GM23338 (cell line): Measurements from ENCODE around the gene CLRN2. TPM values are rescaled to one million over a fixed set of nuclear protein-coding genes. Genes with fewer than 3 reads are reported as not detected.
A peak's percentile ranks its signal among the peaks of the same experiment; 100 is the strongest.

Experiments used
- ATAC-seq: fragments of 200-7000 bp; cut with Tn5 transposase; 3 replicates; pipeline ENCODE4 v1.9.1; 2020
- DNase-seq: peaks from one replicate; pipeline ENCODE4 v3.0.0-alpha.2; 2015; ENCODE audit warnings: low spot score
- H2AFZ ChIP-seq: fragments of 200-600 bp; sonication (generic); 2 replicates; pipeline ENCODE4 v1.8.0; 2016; ENCODE audit warnings: antibody characterized with exemption, mild to moderate bottlenecking, moderate library complexity
- H3F3A ChIP-seq: fragments of 200-600 bp; sonication (generic); replicated peaks from 2 replicates; pipeline ENCODE4 v1.8.0; 2017; ENCODE audit warnings: antibody characterized with exemption, mixed run types, low read depth
- H3K27ac ChIP-seq: fragments of 200-600 bp; sonication (generic); 2 replicates; pipeline ENCODE4 v1.6.1; 2016; ENCODE audit warnings: low read depth
- H3K27me3 ChIP-seq: fragments of 200-600 bp; sonication (generic); 2 replicates; pipeline ENCODE4 v1.8.0; 2016; ENCODE audit warnings: mild to moderate bottlenecking, mixed run types, moderate library complexity; ENCODE audit not compliant: insufficient read depth
- H3K36me3 ChIP-seq: fragments of 200-600 bp; sonication (generic); 2 replicates; pipeline ENCODE4 v1.8.0; 2016; ENCODE audit warnings: mild to moderate bottlenecking; ENCODE audit not compliant: insufficient read depth
- H3K4me1 ChIP-seq: fragments of 200-600 bp; sonication (generic); 2 replicates; pipeline ENCODE4 v1.8.0; 2016; ENCODE audit warnings: mild to moderate bottlenecking, moderate library complexity; ENCODE audit not compliant: insufficient read depth
- H3K4me2 ChIP-seq: fragments of 200-600 bp; sonication (generic); 2 replicates; pipeline ENCODE4 v1.7.1; 2017; ENCODE audit warnings: mixed run types
- H3K4me3 ChIP-seq: fragments of 200-600 bp; sonication (generic); 2 replicates; pipeline ENCODE4 v1.6.1; 2016; ENCODE audit warnings: mixed run types
- H3K79me2 ChIP-seq: fragments of 200-600 bp; sonication (generic); replicated peaks from 2 replicates; pipeline ENCODE4 v1.8.0; 2017; ENCODE audit warnings: mild to moderate bottlenecking; ENCODE audit not compliant: insufficient read depth
- H3K9me2 ChIP-seq: fragments of 200-600 bp; sonication (generic); 2 replicates; pipeline ENCODE4 v1.8.0; 2017; ENCODE audit not compliant: insufficient read depth
- H4K20me1 ChIP-seq: fragments of 200-600 bp; sonication (generic); replicated peaks from 2 replicates; pipeline ENCODE4 v1.8.0; 2017; ENCODE audit warnings: mild to moderate bottlenecking; ENCODE audit not compliant: insufficient read depth
- H3K27ac Mint-ChIP-seq: 2 replicates; pipeline ENCODE4 v1.8.0; 2020; ENCODE audit warnings: inconsistent platforms, mild to moderate bottlenecking, moderate library complexity, mixed read lengths
- H3K27me3 Mint-ChIP-seq: 3 replicates; pipeline ENCODE4 v1.8.0; 2022; ENCODE audit warnings: low read depth, mild to moderate bottlenecking, moderate library complexity, mixed read lengths, inconsistent platforms; ENCODE audit not compliant: insufficient read depth, poor library complexity
- H3K36me3 Mint-ChIP-seq: 3 replicates; pipeline ENCODE4 v1.8.0; 2021; ENCODE audit warnings: low read depth, mild to moderate bottlenecking, inconsistent platforms, moderate library complexity, mixed read lengths
- H3K4me1 Mint-ChIP-seq: 3 replicates; pipeline ENCODE4 v1.8.0; 2020; ENCODE audit warnings: mild to moderate bottlenecking, inconsistent platforms, mixed read lengths
- H3K4me3 Mint-ChIP-seq: 3 replicates; pipeline ENCODE4 v1.8.0; 2021; ENCODE audit warnings: moderate library complexity, mild to moderate bottlenecking, inconsistent platforms, mixed read lengths
- H3K9me3 Mint-ChIP-seq: 3 replicates; pipeline ENCODE4 v1.8.0; 2020; ENCODE audit warnings: moderate library complexity, mild to moderate bottlenecking, inconsistent platforms, mixed read lengths
- CREB1 ChIP-seq: fragments of 250-450 bp; sonication (Bioruptor Pico); IDR thresholded peaks from 2 replicates; pipeline ENCODE4 v1.5.0; 2020; ENCODE audit warnings: low read depth, mild to moderate bottlenecking, moderate library complexity
- EZH2 ChIP-seq: fragments of 200-600 bp; sonication (generic); IDR thresholded peaks from one replicate; pipeline ENCODE4 v1.8.0; 2017; ENCODE audit warnings: antibody characterized with exemption, mild to moderate bottlenecking, low read depth; ENCODE audit not compliant: unreplicated experiment
- EZH2phosphoT487 ChIP-seq: fragments of 200-600 bp; sonication (generic); IDR thresholded peaks from one replicate; pipeline ENCODE4 v1.8.1; 2018; ENCODE audit warnings: antibody characterized with exemption; ENCODE audit not compliant: unreplicated experiment
- JUNB ChIP-seq: IDR thresholded peaks from one replicate; pipeline ENCODE4 v1.6.1; 2016; ENCODE audit warnings: antibody characterized with exemption; ENCODE audit not compliant: unreplicated experiment
- NANOG ChIP-seq: IDR thresholded peaks from 2 replicates; pipeline ENCODE4 v1.6.1; 2016; ENCODE audit warnings: antibody characterized with exemption, borderline replicate concordance
- POLR2AphosphoS5 ChIP-seq: IDR thresholded peaks from 2 replicates; pipeline ENCODE4 v1.6.1; 2016; ENCODE audit warnings: antibody characterized with exemption, low read depth
- STAT1 ChIP-seq: IDR thresholded peaks from one replicate; pipeline ENCODE4 v1.6.1; 2016; ENCODE audit warnings: antibody characterized with exemption; ENCODE audit not compliant: unreplicated experiment
- ZNF114 ChIP-seq: fragments of 250-450 bp; sonication (Bioruptor Pico); IDR thresholded peaks from 2 replicates; pipeline ENCODE4 v1.5.0; 2020; ENCODE audit warnings: mild to moderate bottlenecking, moderate library complexity
- ZNF331 ChIP-seq: fragments of 250-450 bp; sonication (Bioruptor Pico); IDR thresholded peaks from 2 replicates; pipeline ENCODE4 v1.5.0; 2020; ENCODE audit warnings: low read depth, mild to moderate bottlenecking, moderate library complexity
- ZNF462 ChIP-seq: fragments of 250-450 bp; sonication (Bioruptor Pico); IDR thresholded peaks from 2 replicates; pipeline ENCODE4 v1.5.0; 2020; ENCODE audit warnings: mild to moderate bottlenecking, moderate library complexity
- long read RNA-seq: library from polyadenylated mRNA; unstranded; transcript quantifications from one replicate; pipeline ENCODE4 v2.0.0, GENCODE V29; 2020; ENCODE audit not compliant: unreplicated experiment
- polyA plus RNA-seq: library from polyadenylated mRNA; unstranded; fragments of >200 nt; fragmentation: Nextera tagmentation; extraction: Ambion mirVana; gene quantifications from 2 replicates; pipeline ENCODE4 v1.2.1, GENCODE V29; 2016
- total RNA-seq: library from RNA; depleted of rRNA; stranded (reverse); fragments of >200 nt; shearing (Covaris generic); gene quantifications from 2 replicates; pipeline ENCODE4 v1.2.3, GENCODE V29; 2014; rRNA removed
- TF ChIP-seq, protein P1 (sequence below): IDR thresholded peaks from 2 replicates; pipeline ENCODE4 v1.6.1; 2016; ENCODE audit warnings: antibody characterized with exemption
- TF ChIP-seq, protein P2 (sequence below): IDR thresholded peaks from one replicate; pipeline ENCODE4 v1.6.1; 2018; ENCODE audit warnings: antibody characterized with exemption; ENCODE audit not compliant: unreplicated experiment
- TF ChIP-seq, protein P3 (sequence below), 2 experiments: fragments of 200-600 bp in 1 of 2; sonication (generic) in 1 of 2; conservative IDR thresholded peaks; 2 replicates each; pipeline versions ENCODE4 v1.5.1 to v1.6.1; 2016 to 2017; ENCODE audit warnings: antibody characterized with exemption in 2 of 2, low read depth in 2 of 2, mild to moderate bottlenecking in 2 of 2, moderate library complexity in 1 of 2

The CLRN2 gene, protein sequence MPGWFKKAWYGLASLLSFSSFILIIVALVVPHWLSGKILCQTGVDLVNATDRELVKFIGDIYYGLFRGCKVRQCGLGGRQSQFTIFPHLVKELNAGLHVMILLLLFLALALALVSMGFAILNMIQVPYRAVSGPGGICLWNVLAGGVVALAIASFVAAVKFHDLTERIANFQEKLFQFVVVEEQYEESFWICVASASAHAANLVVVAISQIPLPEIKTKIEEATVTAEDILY
- total RNA-seq (not detected in 2 replicates), polyA plus RNA-seq (not detected in 2 replicates)
- long read RNA-seq = 0 reads

DNA sequence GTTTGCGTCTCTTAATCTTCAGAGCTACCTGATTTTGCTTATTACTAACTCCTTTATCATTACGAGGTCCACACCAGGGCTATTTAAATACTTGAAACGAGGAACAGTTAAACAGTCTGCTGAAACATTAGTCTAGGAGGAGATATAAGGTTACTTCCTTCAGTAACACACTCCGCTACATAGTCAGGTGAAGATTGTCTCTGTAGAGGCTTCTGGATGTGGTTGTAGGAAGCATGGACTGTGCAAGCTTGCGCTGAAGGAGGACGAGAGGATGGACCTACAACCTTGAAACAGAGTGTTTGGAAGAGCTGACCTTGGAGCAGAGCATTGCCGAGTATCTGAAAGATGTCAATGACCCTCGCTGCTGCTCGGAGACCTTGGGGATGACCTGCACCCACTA lies at the start of gene CLRN2:
Gene CLRN2, plus strand, starts transcription at position 301 of the 400 bp plus-strand sequence. CDS start 102 bp downstream, outside the sequence.
- H3F3A ChIP-seq = 0 out of 2 replicates have a peak, but pooled peaks cover 5% of the 10 kb centered on the region
- Mint-ChIP-seq H3K4me1 (peaks cover 50% of the 10 kb centered on the region), H3K36me3 (peaks cover 4% of the 10 kb centered on the region), H3K9me3 (no peaks in the 10 kb centered on the region), H3K4me3 (no peak within 1 kb of the TSS), H3K27ac (no peak within 1 kb of the TSS), H3K27me3 (peaks cover 8% of the 10 kb centered on the region)
- H3K4me1 ChIP-seq = peaks cover 47% of the 10 kb centered on the region
- H3K79me2 ChIP-seq = peaks cover 12% of the 10 kb centered on the region
- ATAC-seq = no peak
- peak within 1 kb of the TSS; percentile 85 for H2AFZ ChIP-seq
- H3K4me3 ChIP-seq = no peak within 1 kb of the TSS
- TF ChIP-seq ZNF462 = no peak
- no peak for TF ChIP-seq JUNB
- no peak for TF ChIP-seq POLR2AphosphoS5
- no peak for TF ChIP-seq CREB1 (CRISPR knock-in tag)
- no peak for TF ChIP-seq EZH2phosphoT487
- no peak for TF ChIP-seq NANOG
- TF ChIP-seq, protein P1, sequence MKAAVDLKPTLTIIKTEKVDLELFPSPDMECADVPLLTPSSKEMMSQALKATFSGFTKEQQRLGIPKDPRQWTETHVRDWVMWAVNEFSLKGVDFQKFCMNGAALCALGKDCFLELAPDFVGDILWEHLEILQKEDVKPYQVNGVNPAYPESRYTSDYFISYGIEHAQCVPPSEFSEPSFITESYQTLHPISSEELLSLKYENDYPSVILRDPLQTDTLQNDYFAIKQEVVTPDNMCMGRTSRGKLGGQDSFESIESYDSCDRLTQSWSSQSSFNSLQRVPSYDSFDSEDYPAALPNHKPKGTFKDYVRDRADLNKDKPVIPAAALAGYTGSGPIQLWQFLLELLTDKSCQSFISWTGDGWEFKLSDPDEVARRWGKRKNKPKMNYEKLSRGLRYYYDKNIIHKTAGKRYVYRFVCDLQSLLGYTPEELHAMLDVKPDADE = no peak
- TF ChIP-seq, protein P2, sequence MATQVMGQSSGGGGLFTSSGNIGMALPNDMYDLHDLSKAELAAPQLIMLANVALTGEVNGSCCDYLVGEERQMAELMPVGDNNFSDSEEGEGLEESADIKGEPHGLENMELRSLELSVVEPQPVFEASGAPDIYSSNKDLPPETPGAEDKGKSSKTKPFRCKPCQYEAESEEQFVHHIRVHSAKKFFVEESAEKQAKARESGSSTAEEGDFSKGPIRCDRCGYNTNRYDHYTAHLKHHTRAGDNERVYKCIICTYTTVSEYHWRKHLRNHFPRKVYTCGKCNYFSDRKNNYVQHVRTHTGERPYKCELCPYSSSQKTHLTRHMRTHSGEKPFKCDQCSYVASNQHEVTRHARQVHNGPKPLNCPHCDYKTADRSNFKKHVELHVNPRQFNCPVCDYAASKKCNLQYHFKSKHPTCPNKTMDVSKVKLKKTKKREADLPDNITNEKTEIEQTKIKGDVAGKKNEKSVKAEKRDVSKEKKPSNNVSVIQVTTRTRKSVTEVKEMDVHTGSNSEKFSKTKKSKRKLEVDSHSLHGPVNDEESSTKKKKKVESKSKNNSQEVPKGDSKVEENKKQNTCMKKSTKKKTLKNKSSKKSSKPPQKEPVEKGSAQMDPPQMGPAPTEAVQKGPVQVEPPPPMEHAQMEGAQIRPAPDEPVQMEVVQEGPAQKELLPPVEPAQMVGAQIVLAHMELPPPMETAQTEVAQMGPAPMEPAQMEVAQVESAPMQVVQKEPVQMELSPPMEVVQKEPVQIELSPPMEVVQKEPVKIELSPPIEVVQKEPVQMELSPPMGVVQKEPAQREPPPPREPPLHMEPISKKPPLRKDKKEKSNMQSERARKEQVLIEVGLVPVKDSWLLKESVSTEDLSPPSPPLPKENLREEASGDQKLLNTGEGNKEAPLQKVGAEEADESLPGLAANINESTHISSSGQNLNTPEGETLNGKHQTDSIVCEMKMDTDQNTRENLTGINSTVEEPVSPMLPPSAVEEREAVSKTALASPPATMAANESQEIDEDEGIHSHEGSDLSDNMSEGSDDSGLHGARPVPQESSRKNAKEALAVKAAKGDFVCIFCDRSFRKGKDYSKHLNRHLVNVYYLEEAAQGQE = no peak
- no peak for TF ChIP-seq ZNF331 (CRISPR knock-in tag)
- TF ChIP-seq EZH2 = no peak
- TF ChIP-seq ZNF114 (CRISPR knock-in tag) = no peak
- TF ChIP-seq, protein P3, sequence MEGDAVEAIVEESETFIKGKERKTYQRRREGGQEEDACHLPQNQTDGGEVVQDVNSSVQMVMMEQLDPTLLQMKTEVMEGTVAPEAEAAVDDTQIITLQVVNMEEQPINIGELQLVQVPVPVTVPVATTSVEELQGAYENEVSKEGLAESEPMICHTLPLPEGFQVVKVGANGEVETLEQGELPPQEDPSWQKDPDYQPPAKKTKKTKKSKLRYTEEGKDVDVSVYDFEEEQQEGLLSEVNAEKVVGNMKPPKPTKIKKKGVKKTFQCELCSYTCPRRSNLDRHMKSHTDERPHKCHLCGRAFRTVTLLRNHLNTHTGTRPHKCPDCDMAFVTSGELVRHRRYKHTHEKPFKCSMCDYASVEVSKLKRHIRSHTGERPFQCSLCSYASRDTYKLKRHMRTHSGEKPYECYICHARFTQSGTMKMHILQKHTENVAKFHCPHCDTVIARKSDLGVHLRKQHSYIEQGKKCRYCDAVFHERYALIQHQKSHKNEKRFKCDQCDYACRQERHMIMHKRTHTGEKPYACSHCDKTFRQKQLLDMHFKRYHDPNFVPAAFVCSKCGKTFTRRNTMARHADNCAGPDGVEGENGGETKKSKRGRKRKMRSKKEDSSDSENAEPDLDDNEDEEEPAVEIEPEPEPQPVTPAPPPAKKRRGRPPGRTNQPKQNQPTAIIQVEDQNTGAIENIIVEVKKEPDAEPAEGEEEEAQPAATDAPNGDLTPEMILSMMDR (conservative IDR thresholded peaks at IDR 0.05; ENCODE audit: low read depth in 2 of 2) = no peak
- TF ChIP-seq STAT1 = no peak
- no peaks in the 10 kb centered on the region for H3K36me3 ChIP-seq
- no peaks in the 10 kb centered on the region; the same call in none of the 2 replicates for H4K20me1 ChIP-seq
- H3K27ac ChIP-seq = no peak within 1 kb of the TSS
- H3K9me2 ChIP-seq = no peaks in the 10 kb centered on the region
- 0 out of 2 replicates have a peak, but pooled peaks cover 5% of the 10 kb centered on the region for H3K27me3 ChIP-seq
- peak within 1 kb of the TSS; percentile 41; the same call in 1 of the 2 replicates for H3K4me2 ChIP-seq
- DNase-seq = no peak
